K562 (cell line): Measurements from ENCODE around the gene C1orf198. TPM values are rescaled to one million over a fixed set of nuclear protein-coding genes. Genes with fewer than 3 reads are reported as not detected.

Experiments
- ATAC-seq: fragments of 200-7000 bp; cut with Tn5 transposase; 3 replicates; pipeline ENCODE4 v1.9.1; 2020; ENCODE audit warnings: moderate library complexity
- BruUV-seq: library from RNA; stranded (reverse); fragments of 400-500 nt; replicated peaks from 2 replicates; lab custom pipeline; 2021; lab: Mats Ljungman, UMichigan
- CTCF ChIA-PET: fragments of 300-600 bp; formaldehyde crosslinking; extraction: SDS; loops from one replicate; lab custom pipeline; 2021; ENCODE audit warnings: low intra/inter-chr PET ratio; lab: Yijun Ruan, JAX
- POLR2A ChIA-PET: fragments of 300-600, 350-650 bp; sonication (Branson Sonifier 250); formaldehyde crosslinking; extraction: SDS; loops from one replicate; lab custom pipeline; 2021; ENCODE audit warnings: antibody characterized with exemption, inconsistent platforms; lab: Yijun Ruan, JAX
- DNase-seq, 4 experiments: peaks; one replicate each; pipeline versions ENCODE4 v3.0.0 to v3.0.0-alpha.2; 2011 to 2018; ENCODE audit warnings: low spot score in 3 of 4, mixed read lengths in 3 of 4; ENCODE audit errors: extremely low read depth in 1 of 4
- FAIRE-seq: peaks from 2 replicates; lab custom pipeline; 2011; peaks lifted over from hg19 to GRCh38; lab: Jason Lieb, UNC
- H2AFZ ChIP-seq: 2 replicates; pipeline ENCODE4 v1.6.0; 2011; ENCODE audit warnings: low read depth, low read length, control low read depth, inconsistent platforms
- H3K27ac ChIP-seq: fragments of 200-600 bp; 3 replicates; pipeline ENCODE4 v1.8.0; 2011; ENCODE audit warnings: low read depth, mild to moderate bottlenecking, control low read depth, inconsistent platforms, low read length, moderate library complexity, mixed read lengths; ENCODE audit errors: extremely low read depth
- H3K27me3 ChIP-seq, 2 experiments: fragments of 300-600 bp in 1 of 2; 2 replicates in 1 of 2; 3 replicates in 1 of 2; pipeline versions ENCODE4 v1.6.0 to v1.8.0; 2011; ENCODE audit warnings: inconsistent platforms in 2 of 2, low read length in 2 of 2, mild to moderate bottlenecking in 1 of 2, mixed read lengths in 1 of 2, moderate library complexity in 1 of 2; ENCODE audit not compliant: control insufficient read depth in 2 of 2, insufficient read depth in 2 of 2
- H3K36me3 ChIP-seq: fragments of 300-600 bp; 3 replicates; pipeline ENCODE4 v1.8.0; 2011; ENCODE audit warnings: mild to moderate bottlenecking, low read length, inconsistent platforms; ENCODE audit not compliant: control insufficient read depth, insufficient read depth
- H3K4me1 ChIP-seq, 2 experiments: fragments of 200-600 bp in 1 of 2; replicated peaks in 1 of 2; 2 replicates in 1 of 2; 3 replicates in 1 of 2; pipeline versions ENCODE4 v1.5.1 to v1.8.0; 2011; ENCODE audit warnings: inconsistent platforms in 2 of 2, low read length in 2 of 2, mild to moderate bottlenecking in 1 of 2, mixed read lengths in 1 of 2, moderate library complexity in 1 of 2; ENCODE audit not compliant: control insufficient read depth in 2 of 2, insufficient read depth in 2 of 2
- H3K4me2 ChIP-seq: 2 replicates; pipeline ENCODE4 v1.6.1; 2011; ENCODE audit warnings: low read length, control low read depth, inconsistent platforms, mixed read lengths; ENCODE audit not compliant: insufficient read depth
- H3K4me3 ChIP-seq: fragments of 200-600 bp; sonication (generic), shearing (Covaris generic); 2 replicates; pipeline ENCODE4 v1.5.1; 2016; ENCODE audit warnings: control low read depth, inconsistent platforms
- H3K79me2 ChIP-seq: fragments of 200-600 bp; 3 replicates; pipeline ENCODE4 v1.8.0; 2011; ENCODE audit warnings: low read length, inconsistent platforms; ENCODE audit not compliant: control insufficient read depth, insufficient read depth
- H3K9ac ChIP-seq, 2 experiments: 2 replicates each; pipeline versions ENCODE4 v1.6.0 to v1.6.1; 2011; ENCODE audit warnings: low read depth in 2 of 2, low read length in 2 of 2, control low read depth in 1 of 2, inconsistent platforms in 1 of 2, mild to moderate bottlenecking in 1 of 2, mixed read lengths in 1 of 2; ENCODE audit not compliant: insufficient read depth in 1 of 2
- H3K9me1 ChIP-seq: one replicate; pipeline ENCODE4 v1.6.0; 2011; ENCODE audit warnings: inconsistent platforms, mild to moderate bottlenecking, low read length, moderate library complexity; ENCODE audit not compliant: control insufficient read depth, insufficient read depth
- H3K9me3 ChIP-seq: replicated peaks from 2 replicates; pipeline ENCODE4 v1.5.1; 2011; ENCODE audit warnings: low read depth, low read length, inconsistent platforms; ENCODE audit not compliant: control insufficient read depth, insufficient read depth
- H4K20me1 ChIP-seq: replicated peaks from 2 replicates; pipeline ENCODE4 v1.6.1; 2011; ENCODE audit warnings: low read length, inconsistent platforms, mixed read lengths; ENCODE audit not compliant: control insufficient read depth, insufficient read depth
- HDAC6 ChIP-seq: IDR thresholded peaks from 2 replicates; pipeline ENCODE4 v1.6.1; 2012; ENCODE audit warnings: low read depth, mild to moderate bottlenecking, control low read depth, inconsistent platforms, low read length, moderate library complexity
- HNRNPLL ChIP-seq: fragments of 200-400 bp; formaldehyde crosslinking; IDR thresholded peaks from 2 replicates; pipeline ENCODE4 v1.6.1; 2017; ENCODE audit warnings: low read length, low read depth, mild to moderate bottlenecking; ENCODE audit not compliant: poor library complexity, severe bottlenecking
- KLF10 ChIP-seq: fragments of 250-450 bp; sonication (Bioruptor Pico); IDR thresholded peaks from 2 replicates; pipeline ENCODE4 v1.6.1; 2021; ENCODE audit warnings: matching md5 sums
- NFIC ChIP-seq: fragments of 450-650 bp; IDR thresholded peaks from 2 replicates; pipeline ENCODE4 v1.6.1; 2017; ENCODE audit warnings: mild to moderate bottlenecking, inconsistent platforms
- SAP30 ChIP-seq: fragments of 200-600 bp; sonication (generic); IDR thresholded peaks from 2 replicates; pipeline ENCODE4 v1.6.1; 2012; ENCODE audit warnings: borderline replicate concordance, low read depth, mild to moderate bottlenecking, moderate library complexity, low read length, control low read depth, inconsistent platforms; ENCODE audit not compliant: insufficient read depth, poor library complexity, severe bottlenecking
- ZNF311 ChIP-seq: fragments of 250-450 bp; sonication (Bioruptor Pico); IDR thresholded peaks from 2 replicates; pipeline ENCODE4 v1.4.0; 2020; ENCODE audit warnings: mild to moderate bottlenecking, moderate library complexity
- ZNF586 ChIP-seq: fragments of 450-650 bp; formaldehyde crosslinking; conservative IDR thresholded peaks from 2 replicates; pipeline ENCODE4 v1.4.0; 2020; ENCODE audit warnings: mild to moderate bottlenecking, moderate library complexity
- ZNF589 ChIP-seq: fragments of 200-800 bp; sonication (Bioruptor generic); IDR thresholded peaks from 2 replicates; pipeline ENCODE4 v1.6.1; 2016; ENCODE audit warnings: low read depth, missing genetic modification characterization, missing compliant biosample characterization
- WGBS: fragments of 100-300 bp; shearing (Covaris generic); methylation state at CpG from one replicate; pipeline ENCODE4 v1.1.6; 2016; ENCODE audit warnings: low coverage, mixed read lengths; ENCODE audit not compliant: insufficient coverage; ENCODE audit errors: missing lambda C conversion rate; 5-methylcytosine and 5-hydroxymethylcytosine counted together
- in situ Hi-C: fragments of 300-500 bp; cut with MboI; formaldehyde crosslinking; loops from 4 replicates; pipeline ENCODE4 v1.15.0; 2018; ENCODE audit warnings: inconsistent platforms, mixed read lengths
- intact Hi-C: fragments of 100-400 bp; cut with micrococcal nuclease; formaldehyde crosslinking; loops from 2 replicates; pipeline ENCODE4 v1.14.2; 2022
- polyA plus RNA-seq, 8 experiments: library from polyadenylated mRNA; depleted of rRNA in 4 of 8; stranded (reverse) in 5 of 8; unstranded in 3 of 8; fragments of >200 nt; fragmentation: Nextera tagmentation in 2 of 8; fragmentation: Illumina TruSeq in 1 of 8; extraction: Ambion mirVana in 2 of 8; extraction: Trizol in 1 of 8; gene quantifications; 2 replicates each; pipeline versions ENCODE4 v1.2.1 to v1.2.3, GENCODE V29; 2011 to 2014; ENCODE audit warnings: inconsistent platforms in 1 of 8, missing spikeins in 1 of 8
- total RNA-seq, 7 experiments: library from RNA; depleted of rRNA in 6 of 7; stranded (reverse); fragments of >200 nt in 6 of 7; fragmentation: Illumina TruSeq in 2 of 7; extraction: Trizol in 2 of 7; gene quantifications; 2 replicates each; pipeline versions ENCODE4 v1.2.1 to v1.2.3, GENCODE V29; 2011 to 2021; ENCODE audit warnings: low replicate concordance in 1 of 7
- TF ChIP-seq, protein P1 (sequence below), 2 experiments: IDR thresholded peaks; 2 replicates each; pipeline ENCODE4 v1.6.1; 2012; ENCODE audit warnings: improper control_type of control experiment in 2 of 2, low read depth in 2 of 2, low read length in 2 of 2, borderline replicate concordance in 1 of 2

The C1orf198 gene
- total and polyA plus RNA-seq, 9 of the 15 experiments (the other 6 are each of a cell fraction or from before 2014, with no cell fraction given): 2.0 to 15.1 (median 10.4) TPM

DNA sequence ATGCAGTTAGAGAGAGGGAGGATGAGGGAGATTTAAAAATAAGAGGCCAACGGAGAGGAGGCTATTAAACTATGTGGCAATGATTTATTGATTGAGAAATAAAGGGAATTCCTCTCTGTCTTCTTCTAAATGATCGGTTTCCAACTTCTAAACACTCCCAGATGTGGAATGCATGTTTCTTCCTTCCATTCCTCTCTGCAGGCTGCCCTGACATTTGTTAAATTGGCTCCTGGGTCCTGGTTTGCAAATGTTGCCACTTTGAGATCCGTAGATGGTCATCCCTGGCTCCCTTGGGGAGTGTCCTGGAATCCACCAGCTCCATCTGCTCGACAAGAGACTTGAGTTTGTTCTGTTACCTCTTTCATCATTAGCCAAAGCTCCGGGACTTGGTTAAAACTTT is 10.3 kb upstream of the C1orf198 start:
- ChIA-PET POLR2A (interaction anchor here (1.8 kb wide), 1 partner anchor 15 kb away, joined by 6 read pairs; no protein-coding TSS in a partner anchor), CTCF (no interaction called here)
- Histone ChIP-seq H3K4me3 (no peak overlapping the region), H3K4me1 (peaks cover 0 to 11% of the 10 kb centered on the region in 2 experiments; a peak in 2 of 5 replicates), H3K36me3 (no peaks in the 10 kb centered on the region), H2AFZ (no peak overlapping the region), H3K9me1 (no peaks in the 10 kb centered on the region), H3K9me3 (no peaks in the 10 kb centered on the region), H3K27ac (no peak overlapping the region), H3K79me2 (no peaks in the 10 kb centered on the region), H3K9ac (no peak overlapping the region), H3K27me3 (peaks cover 59 to 67% of the 10 kb centered on the region in 2 experiments), H4K20me1 (peaks cover 11% of the 10 kb centered on the region; the same call in 1 of the 2 replicates), H3K4me2 (no peak overlapping the region)
- ATAC-seq (no peak), FAIRE-seq (peak; percentile 40), DNase-seq (no peak)
- TF ChIP-seq ZNF586 (CRISPR knock-in tag): no peak
- TF ChIP-seq NFIC: no peak
- TF ChIP-seq ZNF589: no peak
- no peak for TF ChIP-seq ZNF311 (CRISPR knock-in tag)
- TF ChIP-seq HNRNPLL: no peak
- TF ChIP-seq, protein P1, sequence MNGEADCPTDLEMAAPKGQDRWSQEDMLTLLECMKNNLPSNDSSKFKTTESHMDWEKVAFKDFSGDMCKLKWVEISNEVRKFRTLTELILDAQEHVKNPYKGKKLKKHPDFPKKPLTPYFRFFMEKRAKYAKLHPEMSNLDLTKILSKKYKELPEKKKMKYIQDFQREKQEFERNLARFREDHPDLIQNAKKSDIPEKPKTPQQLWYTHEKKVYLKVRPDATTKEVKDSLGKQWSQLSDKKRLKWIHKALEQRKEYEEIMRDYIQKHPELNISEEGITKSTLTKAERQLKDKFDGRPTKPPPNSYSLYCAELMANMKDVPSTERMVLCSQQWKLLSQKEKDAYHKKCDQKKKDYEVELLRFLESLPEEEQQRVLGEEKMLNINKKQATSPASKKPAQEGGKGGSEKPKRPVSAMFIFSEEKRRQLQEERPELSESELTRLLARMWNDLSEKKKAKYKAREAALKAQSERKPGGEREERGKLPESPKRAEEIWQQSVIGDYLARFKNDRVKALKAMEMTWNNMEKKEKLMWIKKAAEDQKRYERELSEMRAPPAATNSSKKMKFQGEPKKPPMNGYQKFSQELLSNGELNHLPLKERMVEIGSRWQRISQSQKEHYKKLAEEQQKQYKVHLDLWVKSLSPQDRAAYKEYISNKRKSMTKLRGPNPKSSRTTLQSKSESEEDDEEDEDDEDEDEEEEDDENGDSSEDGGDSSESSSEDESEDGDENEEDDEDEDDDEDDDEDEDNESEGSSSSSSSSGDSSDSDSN (IDR thresholded peaks at IDR 0.05; ENCODE audit: borderline replicate concordance in 1 of 2, low read depth in 2 of 2, low read length in 2 of 2): no peak
- TF ChIP-seq HDAC6: no peak
- TF ChIP-seq KLF10 (CRISPR knock-in tag): no peak
- no peak for TF ChIP-seq SAP30
- 0% methylated on average over 5 of the region's 5 CpGs for WGBS
- in situ Hi-C loops: no loop called here
- intact Hi-C loops: no loop called here
- BruUV-seq: no TSS peak
